HCT116 (cell line): ENCODE measurements around the gene ETFA. TPM values are rescaled to one million over a fixed set of nuclear protein-coding genes. Genes with fewer than 3 reads are reported as not detected.

Experiments used
- ATAC-seq: fragments of 200-7000 bp; cut with Tn5 transposase; 2 replicates; pipeline ENCODE4 v1.9.1; 2020; ENCODE audit warnings: mild to moderate bottlenecking, moderate library complexity
- BruUV-seq: library from RNA; stranded (reverse); fragments of 400-500 nt; replicated peaks from 2 replicates; lab custom pipeline; 2021; lab: Mats Ljungman, UMichigan
- CTCF ChIA-PET: fragments of 300-600 bp; sonication (Branson Sonifier 250); formaldehyde crosslinking; loops from one replicate; lab custom pipeline; 2021; ENCODE audit warnings: antibody characterized with exemption; lab: Charles Lee
- POLR2A ChIA-PET: fragments of 300-600, 350-600 bp; sonication (Branson Sonifier 250); formaldehyde crosslinking; loops from one replicate; lab custom pipeline; 2021; ENCODE audit warnings: antibody characterized with exemption; lab: Charles Lee
- RAD21 ChIA-PET, 2 experiments: fragments of 300-600 bp; sonication (Branson Sonifier 250); formaldehyde crosslinking; loops; one replicate each; lab custom pipeline; 2023; ENCODE audit warnings: low total read pairs in 2 of 2; ENCODE audit not compliant: uncharacterized antibody in 2 of 2, unreplicated experiment in 2 of 2, low non-redundant PET in 1 of 2; lab: Charles Lee
- DNase-seq: peaks from one replicate; pipeline ENCODE4 v3.0.0-alpha.2; 2010; ENCODE audit warnings: low read depth, low spot score
- H2AFZ ChIP-seq: fragments of 200-600 bp; shearing (Covaris generic), sonication (generic); 2 replicates; pipeline ENCODE4 v1.6.1; 2017; ENCODE audit warnings: low read depth, mixed run types, mixed read lengths, antibody characterized with exemption, low read length; ENCODE audit not compliant: poor library complexity, severe bottlenecking
- H3K27ac ChIP-seq: 2 replicates; pipeline ENCODE4 v1.5.1; 2012; ENCODE audit warnings: low read depth, low read length
- H3K27me3 ChIP-seq: fragments of 200-600 bp; sonication (generic); 2 replicates; pipeline ENCODE4 v1.6.1; 2016; ENCODE audit warnings: mixed run types, low read length, mixed read lengths; ENCODE audit not compliant: insufficient read depth
- H3K36me3 ChIP-seq, 2 experiments: fragments of 200-500 bp in 1 of 2; fragments of 200-600 bp in 1 of 2; sonication (Bioruptor generic) in 1 of 2; sonication (generic) in 1 of 2; 2 replicates each; pipeline versions ENCODE4 v1.5.1 to v1.6.1; 2014 to 2016; ENCODE audit warnings: low read length in 2 of 2, inconsistent platforms in 1 of 2, mixed read lengths in 1 of 2, mixed run types in 1 of 2; ENCODE audit not compliant: insufficient read depth in 2 of 2, control insufficient read depth in 1 of 2
- H3K4me1 ChIP-seq, 2 experiments: fragments of 200-600 bp in 1 of 2; sonication (generic) in 1 of 2; 2 replicates each; pipeline versions ENCODE4 v1.5.1 to v1.6.1; 2012 to 2017; ENCODE audit warnings: low read length in 2 of 2, inconsistent platforms in 1 of 2, mild to moderate bottlenecking in 1 of 2, mixed read lengths in 1 of 2, mixed run types in 1 of 2, moderate library complexity in 1 of 2; ENCODE audit not compliant: insufficient read depth in 2 of 2, control insufficient read depth in 1 of 2
- H3K4me2 ChIP-seq: fragments of 200-600 bp; sonication (generic); 2 replicates; pipeline ENCODE4 v1.6.1; 2017; ENCODE audit warnings: mixed run types, low read length, mixed read lengths
- H3K4me3 ChIP-seq, 2 experiments: fragments of 200-600 bp in 1 of 2; sonication (generic) in 1 of 2; replicated peaks in 1 of 2; 2 replicates each; pipeline ENCODE4 v1.5.1; 2011 to 2016; ENCODE audit warnings: low read length in 2 of 2, control low read depth in 1 of 2, low read depth in 1 of 2, mild to moderate bottlenecking in 1 of 2, mixed read lengths in 1 of 2, mixed run types in 1 of 2
- H3K79me2 ChIP-seq: fragments of 200-600 bp; sonication (generic); 2 replicates; pipeline ENCODE4 v1.6.1; 2017; ENCODE audit warnings: mild to moderate bottlenecking, mixed run types, low read length, moderate library complexity, mixed read lengths; ENCODE audit not compliant: insufficient read depth
- H3K9ac ChIP-seq: fragments of 200-600 bp; sonication (generic); 2 replicates; pipeline ENCODE4 v1.6.1; 2016; ENCODE audit warnings: low read length, mixed read lengths
- H3K9me2 ChIP-seq: fragments of 200-600 bp; sonication (generic), shearing (Covaris generic); 2 replicates; pipeline ENCODE4 v1.6.1; 2017; ENCODE audit warnings: mixed run types, mild to moderate bottlenecking, moderate library complexity; ENCODE audit not compliant: insufficient read depth
- H3K9me3 ChIP-seq, 2 experiments: fragments of 200-500 bp in 1 of 2; fragments of 200-600 bp in 1 of 2; sonication (Bioruptor generic) in 1 of 2; sonication (generic) in 1 of 2; 2 replicates each; pipeline ENCODE4 v1.6.1; 2014 to 2017; ENCODE audit warnings: low read length in 2 of 2, mixed read lengths in 2 of 2, inconsistent platforms in 1 of 2, low read depth in 1 of 2, mild to moderate bottlenecking in 1 of 2, mixed run types in 1 of 2, moderate library complexity in 1 of 2; ENCODE audit not compliant: control insufficient read depth in 1 of 2, insufficient read depth in 1 of 2
- H4K20me1 ChIP-seq: fragments of 200-600 bp; sonication (generic), shearing (Covaris generic); 2 replicates; pipeline ENCODE4 v1.6.1; 2017; ENCODE audit warnings: mixed run types, mild to moderate bottlenecking, moderate library complexity; ENCODE audit not compliant: insufficient read depth
- ELF1 ChIP-seq: IDR thresholded peaks from 2 replicates; pipeline ENCODE4 v1.6.1; 2012; ENCODE audit warnings: low read depth, borderline replicate concordance
- JUND ChIP-seq: IDR thresholded peaks from 2 replicates; pipeline ENCODE4 v1.6.1; 2012
- intact Hi-C: fragments of 100-400 bp; cut with micrococcal nuclease; formaldehyde crosslinking; loops from 2 replicates; pipeline ENCODE4 v1.10.0; 2022
- total RNA-seq: library from RNA; stranded (reverse); gene quantifications from one replicate; pipeline ENCODE4 v1.2.1, GENCODE V29; 2021; ENCODE audit not compliant: unreplicated experiment
- TF ChIP-seq, protein P1 (sequence below), 3 experiments: fragments of 200-600 bp in 1 of 3; sonication (generic) in 1 of 3; IDR thresholded peaks in 2 of 3; conservative IDR thresholded peaks in 1 of 3; 2 replicates each; pipeline ENCODE4 v1.5.1; 2012 to 2017; ENCODE audit warnings: low read depth in 2 of 3, low read length in 2 of 3, antibody characterized with exemption in 1 of 3, borderline replicate concordance in 1 of 3, control low read depth in 1 of 3, mild to moderate bottlenecking in 1 of 3, mixed read lengths in 1 of 3, mixed run types in 1 of 3, moderate library complexity in 1 of 3; ENCODE audit not compliant: insufficient read depth in 1 of 3

The ETFA gene
- total RNA-seq, 1 experiment from 2014 or later = 144 TPM

DNA sequence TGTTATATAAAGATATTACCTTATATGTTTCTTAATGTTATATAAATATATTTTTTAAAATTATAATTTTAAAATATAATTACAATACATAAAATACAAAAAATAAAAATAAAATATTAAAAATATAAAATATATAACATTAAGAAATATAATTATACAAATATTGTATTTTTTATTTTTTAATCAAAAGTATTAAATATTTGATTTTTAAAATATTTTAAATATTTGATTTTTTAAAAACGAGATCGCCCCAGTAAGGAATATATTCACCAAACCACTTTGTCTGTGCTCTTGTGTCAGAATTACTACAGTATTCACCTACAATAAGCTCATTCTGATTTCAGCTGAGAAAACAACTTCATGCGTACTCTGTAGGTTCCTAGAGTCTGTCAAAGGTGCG is 89.1 kb downstream of the ETFA start:
- no peaks in the 10 kb centered on the region for H3K9me2 ChIP-seq
- intact Hi-C loops = no loop called here
- H3K27ac ChIP-seq = no peak overlapping the region
- CTCF ChIA-PET = interaction anchor here (1.2 kb wide), 1 partner anchor 29 kb away, joined by 3 read pairs; no protein-coding TSS in a partner anchor
- no peak overlapping the region for H3K4me2 ChIP-seq
- H4K20me1 ChIP-seq = no peaks in the 10 kb centered on the region
- BruUV-seq = no TSS peak
- H3K79me2 ChIP-seq = no peaks in the 10 kb centered on the region
- RAD21 ChIA-PET = no interaction called here
- peaks cover 12 to 18% of the 10 kb centered on the region in 2 experiments for H3K4me1 ChIP-seq
- no peaks in the 10 kb centered on the region for H3K27me3 ChIP-seq
- no peaks in the 10 kb centered on the region for H3K9me3 ChIP-seq
- no peak overlapping the region for H3K9ac ChIP-seq
- H3K36me3 ChIP-seq = 0 out of 4 replicates have a peak, but pooled peaks cover 0 to 4% of the 10 kb centered on the region in 2 experiments
- H2AFZ ChIP-seq = no peak overlapping the region
- no peak overlapping the region for H3K4me3 ChIP-seq
- ATAC-seq = no peak
- DNase-seq = no peak
- POLR2A ChIA-PET = no interaction called here
- TF ChIP-seq, protein P1, sequence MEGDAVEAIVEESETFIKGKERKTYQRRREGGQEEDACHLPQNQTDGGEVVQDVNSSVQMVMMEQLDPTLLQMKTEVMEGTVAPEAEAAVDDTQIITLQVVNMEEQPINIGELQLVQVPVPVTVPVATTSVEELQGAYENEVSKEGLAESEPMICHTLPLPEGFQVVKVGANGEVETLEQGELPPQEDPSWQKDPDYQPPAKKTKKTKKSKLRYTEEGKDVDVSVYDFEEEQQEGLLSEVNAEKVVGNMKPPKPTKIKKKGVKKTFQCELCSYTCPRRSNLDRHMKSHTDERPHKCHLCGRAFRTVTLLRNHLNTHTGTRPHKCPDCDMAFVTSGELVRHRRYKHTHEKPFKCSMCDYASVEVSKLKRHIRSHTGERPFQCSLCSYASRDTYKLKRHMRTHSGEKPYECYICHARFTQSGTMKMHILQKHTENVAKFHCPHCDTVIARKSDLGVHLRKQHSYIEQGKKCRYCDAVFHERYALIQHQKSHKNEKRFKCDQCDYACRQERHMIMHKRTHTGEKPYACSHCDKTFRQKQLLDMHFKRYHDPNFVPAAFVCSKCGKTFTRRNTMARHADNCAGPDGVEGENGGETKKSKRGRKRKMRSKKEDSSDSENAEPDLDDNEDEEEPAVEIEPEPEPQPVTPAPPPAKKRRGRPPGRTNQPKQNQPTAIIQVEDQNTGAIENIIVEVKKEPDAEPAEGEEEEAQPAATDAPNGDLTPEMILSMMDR (IDR thresholded peaks at IDR 0.05 in 2 of 3, conservative IDR thresholded peaks at IDR 0.05 in 1 of 3; ENCODE audit: borderline replicate concordance in 1 of 3, insufficient read depth in 1 of 3, low read depth in 2 of 3, low read length in 2 of 3) = no peak
- TF ChIP-seq JUND = no peak
- TF ChIP-seq, all 23 proteins: peak for 0

- CTCF ChIA-PET = interaction anchor here (1.2 kb wide), 1 partner anchor 28 kb away, joined by 3 read pairs; no protein-coding TSS in a partner anchor
- no peak for TF ChIP-seq ELF1
- no peaks in the 10 kb centered on the region for H4K20me1 ChIP-seq
- H3K36me3 ChIP-seq = 0 out of 4 replicates have a peak, but pooled peaks cover 0 to 4% of the 10 kb centered on the region in 2 experiments
- no peak overlapping the region for H3K4me2 ChIP-seq
- H3K27ac ChIP-seq = no peak overlapping the region
- DNase-seq (no peak), ATAC-seq (no peak)
- RAD21 ChIA-PET = no interaction called here
- no peak overlapping the region for H2AFZ ChIP-seq
- no peaks in the 10 kb centered on the region for H3K9me3 ChIP-seq
- intact Hi-C loops = no loop called here
- no peaks in the 10 kb centered on the region for H3K79me2 ChIP-seq
- no peak overlapping the region for H3K9ac ChIP-seq
- peaks cover 21 to 25% of the 10 kb centered on the region in 2 experiments for H3K4me1 ChIP-seq
- no peaks in the 10 kb centered on the region for H3K27me3 ChIP-seq
- BruUV-seq = no TSS peak
- H3K4me3 ChIP-seq = no peak overlapping the region
- POLR2A ChIA-PET = no interaction called here
- H3K9me2 ChIP-seq = no peaks in the 10 kb centered on the region
Observed at GRCh38 chr15:76221085-76221767, 90.0 kb downstream of the ETFA start.
